Activated T-cell treated with anti-CD3 and anti-CD28 coated beads, Interleukin-2, amount 50 U/mL, for 4 hours (primary cell): Measurements from ENCODE around the gene MCRIP1. TPM values are rescaled to one million over a fixed set of nuclear protein-coding genes. Genes with fewer than 3 reads are reported as not detected.

Experiments
- ATAC-seq, 2 donors: fragments of 200-7000 bp; cut with Tn5 transposase; one replicate each; pipeline ENCODE4 v1.10.0; 2021
- DNase-seq: peaks from one replicate; pipeline ENCODE4 v3.0.0-alpha.2; 2020
- H3K27me3 Mint-ChIP-seq: one replicate; pipeline ENCODE4 v1.8.0; 2021; ENCODE audit warnings: low read depth, mixed read lengths
- H3K36me3 Mint-ChIP-seq: one replicate; pipeline ENCODE4 v1.8.0; 2022; ENCODE audit warnings: mixed read lengths; ENCODE audit not compliant: insufficient read depth
- H3K4me1 Mint-ChIP-seq: one replicate; pipeline ENCODE4 v1.8.0; 2021; ENCODE audit warnings: low read depth, mixed read lengths
- H3K4me3 Mint-ChIP-seq: one replicate; pipeline ENCODE4 v1.8.0; 2021; ENCODE audit warnings: mild to moderate bottlenecking, moderate library complexity, mixed read lengths
- H3K9me3 Mint-ChIP-seq: one replicate; pipeline ENCODE4 v1.8.0; 2021; ENCODE audit warnings: mixed read lengths
- total RNA-seq, 3 donors: library from RNA; stranded (reverse); gene quantifications; one replicate each; pipeline ENCODE4 v1.2.1, GENCODE V29; 2021

The MCRIP1 gene
- total RNA-seq, 3 donors from 2014 or later, result 100 to 112 (median 110) TPM

DNA sequence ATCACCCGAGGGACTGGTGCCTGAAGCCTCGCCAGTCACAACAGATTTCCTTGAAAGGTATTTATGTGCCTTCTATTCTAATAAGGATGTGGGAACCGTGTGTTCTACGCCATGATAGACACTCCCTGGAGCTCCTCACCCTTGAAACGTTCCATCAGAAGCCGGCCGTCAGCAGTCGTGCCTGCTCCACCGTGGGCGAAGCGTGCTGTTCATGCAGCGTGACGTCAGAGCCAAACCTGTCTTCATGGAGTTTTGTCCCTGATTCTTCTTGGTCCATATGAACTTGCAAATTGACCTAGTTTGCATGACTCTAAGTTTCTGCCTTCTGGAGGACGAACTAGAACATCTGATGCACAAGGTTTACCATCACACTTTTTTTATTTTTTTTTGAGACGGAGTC is 6.2 kb upstream of the MCRIP1 start:
- H3K27me3 Mint-ChIP-seq, result no peaks in the 10 kb centered on the region
- H3K4me1 Mint-ChIP-seq, result no peaks in the 10 kb centered on the region
- H3K4me3 Mint-ChIP-seq, result no peak overlapping the region
- ATAC-seq, result no peak
- H3K9me3 Mint-ChIP-seq, result no peaks in the 10 kb centered on the region
- no peak for DNase-seq
- peaks cover 9% of the 10 kb centered on the region for H3K36me3 Mint-ChIP-seq

DNA sequence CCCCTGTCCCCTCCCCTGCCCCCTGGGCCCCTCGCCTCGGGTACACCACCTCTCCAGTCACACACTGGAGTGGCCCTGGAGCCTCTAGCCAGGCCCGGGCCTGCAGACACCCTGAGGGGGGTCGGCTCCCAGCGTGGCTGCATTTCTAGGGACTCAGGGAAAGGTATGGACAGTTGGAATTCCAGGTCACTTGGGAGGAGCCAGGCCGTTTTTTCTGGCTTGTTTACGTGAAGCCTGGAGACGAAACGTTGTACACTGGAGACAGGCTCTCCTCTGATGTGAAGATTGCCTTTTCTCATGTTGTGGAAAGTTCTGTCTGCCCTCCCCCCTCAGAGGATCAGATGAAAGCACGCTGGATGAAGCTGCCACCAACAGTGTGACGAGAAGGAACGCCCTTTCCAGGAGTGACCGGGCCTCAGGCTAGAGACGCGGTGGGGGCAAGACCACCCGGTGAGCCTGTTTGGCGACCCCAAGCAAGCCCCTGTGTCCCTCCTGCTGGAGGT is 5.7 kb upstream of the MCRIP1 start:
- no peak for DNase-seq
- Mint-ChIP-seq H3K9me3 (no peaks in the 10 kb centered on the region), H3K27me3 (no peaks in the 10 kb centered on the region), H3K4me1 (peaks cover under 1% of the 10 kb centered on the region), H3K4me3 (no peak overlapping the region), H3K36me3 (peaks cover 7% of the 10 kb centered on the region)
- ATAC-seq, result no peak

DNA sequence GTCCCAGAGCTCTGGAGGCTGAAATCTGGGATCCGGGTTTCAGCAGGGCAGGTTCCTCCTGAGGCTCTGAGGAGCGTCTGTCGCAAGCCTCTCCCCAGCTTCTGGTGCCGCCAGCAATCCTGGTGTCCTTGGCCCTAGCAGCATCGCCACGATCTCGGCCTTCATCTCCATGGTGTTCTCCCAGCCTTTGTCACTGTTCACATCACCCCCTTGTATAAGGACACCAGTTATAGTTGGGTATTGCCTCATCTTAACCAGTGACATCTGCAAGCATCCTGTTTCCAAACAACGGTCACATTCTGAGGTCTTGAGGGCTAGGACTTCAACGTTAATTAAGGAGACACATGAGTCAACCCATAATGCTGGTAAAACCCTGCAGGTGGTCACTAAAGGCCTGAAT is 4.5 kb upstream of the MCRIP1 start:
- H3K36me3 Mint-ChIP-seq, result no peaks in the 10 kb centered on the region
- no peaks in the 10 kb centered on the region for H3K27me3 Mint-ChIP-seq
- no peak for DNase-seq
- peaks cover 3% of the 10 kb centered on the region for H3K4me1 Mint-ChIP-seq
- ATAC-seq, result no peak
- H3K4me3 Mint-ChIP-seq, result no peak overlapping the region
- no peaks in the 10 kb centered on the region for H3K9me3 Mint-ChIP-seq

DNA sequence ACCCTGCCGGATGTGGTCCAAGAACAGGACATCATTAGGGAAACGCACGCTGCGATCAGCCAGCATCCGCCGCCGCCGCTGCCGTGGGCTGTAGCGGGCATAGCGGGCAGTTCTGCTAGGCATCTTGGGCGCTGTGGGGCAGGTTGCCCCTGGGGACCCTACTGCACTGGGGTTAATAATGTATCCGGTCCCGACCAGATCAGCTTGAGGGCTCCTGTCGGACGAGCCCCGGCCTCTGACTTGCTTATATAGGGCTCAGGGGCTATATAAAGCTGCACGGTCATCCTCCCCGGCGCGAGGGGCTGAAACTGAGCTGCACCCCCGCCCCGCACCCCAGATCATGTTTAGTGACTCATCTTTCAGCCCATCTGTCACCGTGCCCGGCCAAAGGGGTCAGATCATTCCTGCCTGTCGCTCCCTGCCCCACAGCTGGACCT is 1.8 kb upstream of the MCRIP1 start, which contains the start of gene PPP1R27:
Gene PPP1R27, minus strand, starts transcription at position 220 of the 437 bp plus-strand sequence. Its CDS starts 97 bp downstream, at position 123.
- H3K27me3 Mint-ChIP-seq, result no peaks in the 10 kb centered on the region
- H3K4me1 Mint-ChIP-seq, result peaks cover 17% of the 10 kb centered on the region
- DNase-seq (no peak), ATAC-seq (no peak)
- H3K9me3 Mint-ChIP-seq, result no peaks in the 10 kb centered on the region
- peak within 1 kb of the TSS; percentile 83 for H3K4me3 Mint-ChIP-seq
- no peaks in the 10 kb centered on the region for H3K36me3 Mint-ChIP-seq

DNA sequence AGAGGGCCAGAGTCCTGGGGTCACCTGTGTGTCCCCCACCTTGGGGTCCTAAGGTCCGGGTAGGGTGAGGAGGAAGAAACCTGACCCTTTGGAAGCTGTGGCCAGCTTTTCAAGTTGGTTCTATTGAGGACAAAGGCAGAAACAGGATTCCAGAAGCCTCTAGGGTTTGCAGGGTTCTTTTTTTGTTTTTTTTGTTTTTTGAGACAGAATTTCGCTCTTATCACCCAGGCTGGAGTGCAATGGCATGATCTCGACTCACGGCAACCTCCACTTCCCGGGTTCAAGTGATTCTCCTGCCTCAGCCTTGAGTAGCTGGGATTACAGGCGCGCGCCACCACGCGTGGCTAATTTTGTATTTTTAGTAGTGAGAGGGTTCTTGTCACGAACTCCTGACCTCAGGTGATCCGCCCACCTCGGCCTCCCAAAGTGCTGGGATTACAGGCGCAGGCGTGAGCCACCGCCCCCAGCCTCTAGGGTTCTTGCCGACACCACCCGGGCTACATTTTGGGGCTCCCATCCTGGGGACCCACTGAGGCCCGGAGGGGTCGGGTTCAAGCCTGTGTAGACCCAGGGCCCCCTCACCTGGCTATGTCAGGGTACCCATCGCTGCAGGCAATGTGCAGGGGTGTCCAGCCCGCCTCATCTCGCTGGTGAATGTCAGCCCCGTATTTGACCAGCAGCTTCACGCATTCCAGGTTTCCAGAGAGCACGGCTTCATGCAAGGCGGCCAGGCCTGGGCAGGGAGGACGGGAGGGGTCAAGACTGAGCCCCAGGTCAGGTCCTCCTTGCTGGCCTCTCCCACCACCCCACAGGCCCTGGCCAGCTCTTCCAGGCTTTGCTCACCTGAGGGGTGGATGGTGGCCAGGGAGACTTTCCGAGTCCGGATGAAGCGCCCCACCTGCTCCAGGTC is 1.1 kb upstream of the MCRIP1 start:
- no peaks in the 10 kb centered on the region for H3K36me3 Mint-ChIP-seq
- no peaks in the 10 kb centered on the region for H3K27me3 Mint-ChIP-seq
- ATAC-seq, result no peak
- peaks cover 19% of the 10 kb centered on the region for H3K4me1 Mint-ChIP-seq
- H3K4me3 Mint-ChIP-seq, result peak overlapping the region; percentile 83
- H3K9me3 Mint-ChIP-seq, result no peaks in the 10 kb centered on the region
- DNase-seq, result no peak

DNA sequence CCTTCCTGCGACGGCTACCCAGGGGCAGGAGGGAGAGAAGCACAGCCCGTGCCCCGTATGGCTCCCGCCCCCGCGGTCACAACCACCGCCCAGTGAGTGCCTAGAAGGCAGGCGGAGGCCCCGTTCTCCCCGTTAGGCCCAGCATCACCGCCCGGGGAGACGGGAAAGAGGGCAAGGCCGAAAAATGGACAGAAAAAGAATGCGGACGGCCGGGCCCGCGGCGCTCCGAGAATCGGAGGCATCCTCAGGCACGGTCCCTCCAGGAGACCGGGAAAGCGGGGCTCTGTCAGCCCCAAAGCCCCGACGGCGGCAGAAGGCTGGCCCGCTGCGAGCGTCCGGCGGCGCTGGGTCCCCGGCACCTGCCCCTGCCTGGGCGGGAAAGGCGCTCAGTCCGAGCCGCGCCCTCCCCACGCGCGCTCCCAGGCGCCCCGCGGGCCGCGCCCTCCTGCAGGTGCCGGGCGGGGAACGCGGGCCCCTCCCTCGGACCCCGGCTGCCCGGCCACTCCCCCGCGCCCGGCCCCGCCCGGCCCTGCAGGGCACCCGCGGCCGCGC is 407 bp downstream of the MCRIP1 start:
- H3K27me3 Mint-ChIP-seq, result no peaks in the 10 kb centered on the region
- ATAC-seq (peak; percentile 44 to 46), DNase-seq (peak; percentile 35)
- H3K4me3 Mint-ChIP-seq, result peak overlapping the region; percentile 88
- H3K9me3 Mint-ChIP-seq, result no peaks in the 10 kb centered on the region
- H3K4me1 Mint-ChIP-seq, result peaks cover 21% of the 10 kb centered on the region
- H3K36me3 Mint-ChIP-seq, result peaks cover 2% of the 10 kb centered on the region

DNA sequence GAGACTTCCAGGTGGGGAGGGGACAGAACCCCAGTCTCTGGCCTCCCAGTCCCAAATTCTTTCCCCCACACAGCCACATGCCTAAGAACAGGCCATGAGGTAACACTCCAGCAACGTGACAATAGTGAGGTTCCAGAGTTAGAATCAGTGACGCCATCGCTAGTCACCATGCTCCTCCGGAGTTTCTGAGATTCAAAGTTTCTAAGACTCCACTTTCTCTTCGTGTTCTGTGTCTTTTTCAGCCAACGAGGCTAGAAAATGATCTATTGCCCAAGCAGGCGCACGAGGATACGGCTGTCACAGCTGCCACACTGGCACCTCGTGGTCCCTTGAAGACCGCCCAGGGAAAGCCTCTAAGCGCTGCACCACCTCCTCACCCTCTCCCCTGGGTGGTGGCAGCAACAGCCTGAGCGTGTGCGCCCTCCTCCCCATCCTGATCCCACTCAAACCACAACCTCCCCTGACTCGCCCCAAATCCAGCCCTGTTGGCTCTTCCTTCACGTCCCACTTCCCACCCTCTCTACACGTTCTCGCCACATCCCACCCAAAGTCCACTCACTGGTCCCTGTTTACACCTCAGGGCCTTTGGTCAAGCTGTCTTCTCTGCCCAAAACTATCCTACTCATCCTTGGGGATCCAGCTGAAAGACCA is 1.0 kb downstream of the MCRIP1 start:
- Mint-ChIP-seq H3K9me3 (no peaks in the 10 kb centered on the region), H3K4me1 (peaks cover 21% of the 10 kb centered on the region), H3K36me3 (peaks cover 2% of the 10 kb centered on the region), H3K27me3 (no peaks in the 10 kb centered on the region), H3K4me3 (peak overlapping the region; percentile 88)
- DNase-seq, result peak; percentile 48
- ATAC-seq, result peak; percentile 52 to 55

DNA sequence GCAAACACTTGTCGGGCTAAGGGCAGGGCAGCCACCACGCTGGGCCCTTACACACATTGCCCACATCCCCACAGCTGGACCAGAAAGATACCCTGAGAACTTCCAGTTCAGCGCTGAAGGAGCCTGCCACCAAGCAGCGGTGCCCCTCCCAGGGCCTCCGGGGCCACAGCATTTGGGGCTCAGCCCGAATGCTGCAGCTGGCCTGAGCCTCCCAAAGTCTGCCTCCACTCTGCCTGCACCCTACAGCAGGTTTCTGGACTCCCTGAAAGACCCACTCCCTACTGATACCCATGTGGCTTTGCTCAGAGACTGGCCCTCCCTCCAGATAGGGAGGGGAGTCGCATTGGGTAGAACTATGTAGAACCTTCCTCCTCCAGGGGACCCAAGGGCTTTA is 1.5 kb downstream of the MCRIP1 start:
- DNase-seq (no peak), ATAC-seq (no peak)
- H3K27me3 Mint-ChIP-seq, result no peaks in the 10 kb centered on the region
- no peaks in the 10 kb centered on the region for H3K9me3 Mint-ChIP-seq
- H3K4me1 Mint-ChIP-seq, result peaks cover 21% of the 10 kb centered on the region
- H3K4me3 Mint-ChIP-seq, result peak overlapping the region; percentile 88
- H3K36me3 Mint-ChIP-seq, result peaks cover 2% of the 10 kb centered on the region

DNA sequence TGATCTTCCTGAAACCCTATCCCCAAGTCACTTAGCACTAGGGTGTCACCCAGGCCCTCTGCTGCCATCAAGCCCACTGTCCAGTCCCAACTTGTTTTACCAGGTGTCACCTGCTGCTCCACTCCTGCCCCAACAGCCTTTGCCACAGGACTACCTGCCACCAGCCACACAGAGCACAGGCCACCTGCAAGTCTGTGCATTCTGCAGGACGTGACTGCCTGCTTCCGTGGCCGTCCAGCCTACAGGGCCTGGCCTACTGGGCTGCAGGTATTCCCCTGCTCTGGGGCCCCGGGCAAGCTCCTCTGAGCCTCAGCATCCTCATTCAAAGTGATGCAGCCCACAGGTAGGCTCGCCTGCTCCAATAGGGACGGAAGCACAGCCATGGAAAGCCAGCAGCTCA is 3.2 kb downstream of the MCRIP1 start:
- Mint-ChIP-seq H3K4me3 (no peak overlapping the region), H3K9me3 (no peaks in the 10 kb centered on the region), H3K4me1 (peaks cover 23% of the 10 kb centered on the region), H3K27me3 (no peaks in the 10 kb centered on the region), H3K36me3 (peaks cover 2% of the 10 kb centered on the region)
- DNase-seq (no peak), ATAC-seq (no peak)

DNA sequence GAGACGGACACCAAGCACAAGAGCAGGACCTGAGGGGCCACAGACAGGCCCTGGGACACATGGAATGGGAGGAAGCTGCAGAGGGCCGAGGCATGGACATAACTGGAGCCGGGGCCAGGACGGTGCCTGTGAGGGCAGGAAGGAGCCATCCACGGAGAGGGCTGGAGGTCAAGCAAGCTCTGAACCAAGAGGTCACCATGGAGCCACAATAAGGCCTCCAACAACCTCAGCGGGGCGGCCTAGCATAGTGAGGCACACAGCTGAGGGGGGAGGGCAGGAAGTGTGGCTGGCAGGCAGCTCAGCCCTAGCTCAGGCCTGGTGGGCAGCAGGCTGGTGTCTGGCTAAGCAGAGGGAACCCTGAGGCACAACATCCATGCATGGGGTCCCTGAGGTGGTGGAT is 4.4 kb downstream of the MCRIP1 start:
- H3K27me3 Mint-ChIP-seq, result no peaks in the 10 kb centered on the region
- peaks cover 3% of the 10 kb centered on the region for H3K36me3 Mint-ChIP-seq
- H3K9me3 Mint-ChIP-seq, result no peaks in the 10 kb centered on the region
- ATAC-seq (no peak), DNase-seq (no peak)
- peaks cover 21% of the 10 kb centered on the region for H3K4me1 Mint-ChIP-seq
- H3K4me3 Mint-ChIP-seq, result no peak overlapping the region

DNA sequence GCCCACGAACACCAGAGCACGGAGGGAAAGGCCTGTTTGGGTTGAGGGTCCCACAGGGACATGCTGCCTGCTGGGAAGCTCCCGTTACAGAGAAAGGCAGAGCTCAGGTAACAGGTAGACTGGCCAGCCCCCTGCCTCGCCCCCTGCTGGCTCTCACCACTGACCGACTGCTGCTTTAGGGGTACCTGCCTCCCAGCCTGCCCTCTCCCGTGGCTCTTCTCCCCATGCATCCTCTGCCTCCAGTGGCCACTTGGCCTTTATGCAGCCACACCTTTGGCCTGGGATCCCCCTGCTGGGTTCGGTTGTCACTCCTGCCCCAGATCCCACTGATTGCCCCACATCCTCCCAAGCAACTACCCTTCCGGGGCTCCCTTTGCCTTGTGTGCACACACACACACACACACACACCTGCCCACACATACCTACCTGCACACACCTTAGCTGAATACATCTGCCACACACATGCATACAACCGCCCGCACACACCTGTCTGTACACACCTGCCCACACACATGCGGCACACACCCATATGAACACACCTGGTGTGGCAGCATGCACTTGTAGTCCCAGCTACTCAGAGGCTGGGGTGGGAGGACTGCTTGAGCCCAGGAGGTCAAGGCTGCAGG is 7.1 kb downstream of the MCRIP1 start:
- no peaks in the 10 kb centered on the region for H3K27me3 Mint-ChIP-seq
- ATAC-seq (no peak), DNase-seq (no peak)
- H3K4me1 Mint-ChIP-seq, result peaks cover 6% of the 10 kb centered on the region
- peaks cover 6% of the 10 kb centered on the region for H3K36me3 Mint-ChIP-seq
- H3K4me3 Mint-ChIP-seq, result no peak overlapping the region
- H3K9me3 Mint-ChIP-seq, result no peaks in the 10 kb centered on the region

DNA sequence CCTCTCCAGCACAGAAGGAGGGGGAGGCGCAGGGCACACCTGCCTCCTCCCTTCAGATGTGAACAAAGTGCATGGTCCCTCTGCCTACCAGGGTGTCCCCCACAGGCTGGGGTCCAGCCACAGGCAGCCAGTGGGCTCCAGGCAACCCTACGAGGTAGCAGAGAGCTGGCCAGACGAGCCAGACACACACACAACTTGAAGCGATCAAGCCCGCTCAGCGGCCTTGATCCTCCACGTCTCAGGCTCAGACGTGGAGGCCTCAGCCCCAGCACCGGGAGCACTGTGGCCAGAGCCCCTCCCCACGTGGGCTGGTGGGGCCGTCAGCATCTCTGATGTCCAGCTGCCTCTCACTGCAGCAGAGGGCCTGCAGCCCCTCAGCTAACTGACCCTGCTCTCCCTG is 8.5 kb downstream of the MCRIP1 start:
- Mint-ChIP-seq H3K4me3 (no peak overlapping the region), H3K9me3 (no peaks in the 10 kb centered on the region), H3K27me3 (no peaks in the 10 kb centered on the region), H3K36me3 (peaks cover 6% of the 10 kb centered on the region), H3K4me1 (peaks cover 5% of the 10 kb centered on the region)
- ATAC-seq (no peak), DNase-seq (no peak)

DNA sequence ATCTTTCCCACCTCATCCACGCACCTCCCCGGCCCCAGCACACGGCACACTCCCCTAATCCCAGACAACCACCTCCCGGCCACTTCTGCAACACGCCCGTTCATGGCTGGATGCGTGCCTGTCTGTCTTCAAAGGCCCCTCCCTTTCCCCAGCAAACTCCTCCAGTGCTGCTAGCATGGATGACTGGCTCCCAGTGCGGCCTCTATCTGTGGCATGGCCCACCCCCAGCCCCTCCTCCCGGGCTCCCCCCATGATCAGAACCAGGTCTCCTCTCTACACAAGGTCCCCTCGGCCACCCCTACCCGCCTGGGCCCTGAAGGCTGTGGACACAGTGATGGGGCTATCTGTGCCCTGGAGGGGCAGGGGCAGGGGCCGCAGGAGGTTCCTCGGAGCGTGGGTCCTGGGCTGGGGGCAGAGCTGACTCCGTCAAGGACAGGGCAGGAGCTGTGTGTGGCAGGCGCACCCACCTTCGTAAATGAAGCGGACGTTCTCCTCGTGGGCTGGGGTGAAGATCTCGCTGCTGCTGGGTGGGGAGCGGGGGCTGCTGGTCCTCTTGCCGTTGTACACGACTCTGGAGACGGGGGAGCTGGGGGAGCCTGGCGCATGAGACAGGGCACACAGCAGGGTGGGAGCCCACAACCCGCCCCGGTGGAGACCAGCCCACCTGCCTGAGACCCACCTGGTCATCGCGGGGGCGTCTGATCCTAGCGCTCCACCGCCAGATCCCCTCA is 9.1 kb downstream of the MCRIP1 start:
- Mint-ChIP-seq H3K4me1 (peaks cover 4% of the 10 kb centered on the region), H3K27me3 (no peaks in the 10 kb centered on the region), H3K9me3 (no peaks in the 10 kb centered on the region), H3K4me3 (no peak overlapping the region), H3K36me3 (peaks cover 6% of the 10 kb centered on the region)
- DNase-seq, result no peak
- ATAC-seq, result no peak
